Smooth muscle cell (in vitro differentiated cells): ENCODE results near the gene RGS1. TPM values are rescaled to one million over a fixed set of nuclear protein-coding genes. Genes with fewer than 3 reads are reported as not detected.

Experiments used
- DNase-seq: peaks from one replicate; lab custom pipeline; 2025; ENCODE audit not compliant: unreplicated experiment; lab: John Stamatoyannopoulos, UW
- H2AFZ ChIP-seq: fragments of 200-600 bp; sonication (generic); 2 replicates; pipeline ENCODE4 v1.6.0; 2016; ENCODE audit warnings: antibody characterized with exemption, low read depth, mild to moderate bottlenecking
- H3F3A ChIP-seq: fragments of 200-600 bp; sonication (generic); 2 replicates; pipeline ENCODE4 v1.6.0; 2017; ENCODE audit warnings: antibody characterized with exemption, low read depth
- H3K27ac ChIP-seq: fragments of 200-600 bp; sonication (generic); 2 replicates; pipeline ENCODE4 v1.5.1; 2016; ENCODE audit warnings: low read depth, mild to moderate bottlenecking
- H3K27me3 ChIP-seq: fragments of 200-600 bp; sonication (generic); 2 replicates; pipeline ENCODE4 v1.6.1; 2016; ENCODE audit warnings: low read depth, mild to moderate bottlenecking
- H3K36me3 ChIP-seq: fragments of 200-600 bp; sonication (generic); 2 replicates; pipeline ENCODE4 v1.5.1; 2016; ENCODE audit warnings: low read depth
- H3K4me1 ChIP-seq: fragments of 200-600 bp; sonication (generic); 2 replicates; pipeline ENCODE4 v1.5.1; 2016; ENCODE audit warnings: low read depth
- H3K4me2 ChIP-seq: fragments of 200-600 bp; sonication (generic); 2 replicates; pipeline ENCODE4 v1.6.0; 2016; ENCODE audit warnings: mild to moderate bottlenecking
- H3K4me3 ChIP-seq: fragments of 200-600 bp; sonication (generic); 2 replicates; pipeline ENCODE4 v1.5.1; 2016; ENCODE audit warnings: mild to moderate bottlenecking
- H3K79me2 ChIP-seq: fragments of 200-600 bp; sonication (generic); 2 replicates; pipeline ENCODE4 v1.6.0; 2016; ENCODE audit warnings: low read depth, mild to moderate bottlenecking
- H3K9ac ChIP-seq: fragments of 200-600 bp; sonication (generic); 2 replicates; pipeline ENCODE4 v1.6.0; 2016; ENCODE audit warnings: low read depth
- H3K9me3 ChIP-seq: fragments of 200-600 bp; sonication (generic); replicated peaks from 2 replicates; pipeline ENCODE4 v1.5.1; 2016; ENCODE audit warnings: low read depth
- H4K20me1 ChIP-seq: fragments of 200-600 bp; sonication (generic); 2 replicates; pipeline ENCODE4 v1.6.0; 2016; ENCODE audit warnings: low read depth
- CTCF ChIP-seq: fragments of 200-600 bp; sonication (generic); IDR thresholded peaks from 2 replicates; pipeline ENCODE4 v1.5.1; 2017; ENCODE audit warnings: borderline replicate concordance, mild to moderate bottlenecking, antibody characterized with exemption; ENCODE audit not compliant: insufficient read depth, poor library complexity, severe bottlenecking
- WGBS: methylation state at CpG from one replicate; pipeline ENCODE4 v1.1.7; 2016; ENCODE audit warnings: low lambda C conversion rate; 5-methylcytosine and 5-hydroxymethylcytosine counted together
- polyA plus RNA-seq: library from polyadenylated mRNA; unstranded; fragments of >200 nt; fragmentation: Nextera tagmentation; extraction: Ambion mirVana; gene quantifications from 2 replicates; pipeline ENCODE4 v1.2.1, GENCODE V29; 2016
- total RNA-seq: library from RNA; depleted of rRNA; stranded (reverse); fragments of >200 nt; gene quantifications from 2 replicates; pipeline ENCODE4 v1.2.3, GENCODE V29; 2014

The RGS1 gene
- 224 and 333 TPM in 2 replicates for total RNA-seq
- 88.7 and 119 TPM in 2 replicates for polyA plus RNA-seq

- H3K36me3 ChIP-seq, result no peaks in the 10 kb centered on the region
- H2AFZ ChIP-seq, result no peak within 1 kb of the TSS
- H3K4me1 ChIP-seq, result peaks cover 29% of the 10 kb centered on the region
- WGBS, result 21% methylated on average over 7 of the region's 7 CpGs
- no peaks in the 10 kb centered on the region for H4K20me1 ChIP-seq
- H3K27ac ChIP-seq, result peak within 1 kb of the TSS; percentile 84
- peak within 1 kb of the TSS; percentile 42 for H3K4me3 ChIP-seq
- no peaks in the 10 kb centered on the region for H3K9me3 ChIP-seq
- DNase-seq, result no peak
- TF ChIP-seq CTCF, result no peak
- peak within 1 kb of the TSS; percentile 81 for H3K4me2 ChIP-seq
- H3F3A ChIP-seq, result peaks cover 4% of the 10 kb centered on the region
- H3K27me3 ChIP-seq, result no peaks in the 10 kb centered on the region
- H3K9ac ChIP-seq, result peak within 1 kb of the TSS; percentile 84
- H3K79me2 ChIP-seq, result peaks cover 24% of the 10 kb centered on the region
Measured at GRCh38 chr1:192575499-192576189, at the start of gene RGS1. Gene RGS1, plus strand, starts transcription at chr1:192575773. Its CDS starts 20 bp downstream, at chr1:192575793.

GRCh38 chr1:192527111-192527795 is 48.3 kb upstream of the RGS1 start:
- H3K4me2 ChIP-seq, result no peak overlapping the region
- peaks cover 27% of the 10 kb centered on the region for H3K4me1 ChIP-seq
- no peaks in the 10 kb centered on the region for H3K27me3 ChIP-seq
- no peak for TF ChIP-seq CTCF
- H3K9me3 ChIP-seq, result no peaks in the 10 kb centered on the region
- no peak for DNase-seq
- 98% methylated on average over 5 of the region's 5 CpGs for WGBS
- H3K9ac ChIP-seq, result no peak overlapping the region
- no peaks in the 10 kb centered on the region for H4K20me1 ChIP-seq
- no peaks in the 10 kb centered on the region for H3K79me2 ChIP-seq
- H3K4me3 ChIP-seq, result no peak overlapping the region
- H3F3A ChIP-seq, result peaks cover 20% of the 10 kb centered on the region
- no peak overlapping the region for H2AFZ ChIP-seq
- H3K27ac ChIP-seq, result peak overlapping the region; percentile 96
- H3K36me3 ChIP-seq, result no peaks in the 10 kb centered on the region

GRCh38 chr1:192527950-192528349 is 47.6 kb upstream of the RGS1 start:
- no peak for TF ChIP-seq CTCF
- no peak overlapping the region for H2AFZ ChIP-seq
- H3K27ac ChIP-seq, result peak overlapping the region; percentile 96
- peaks cover 20% of the 10 kb centered on the region for H3F3A ChIP-seq
- no peak overlapping the region for H3K9ac ChIP-seq
- H3K9me3 ChIP-seq, result no peaks in the 10 kb centered on the region
- H3K27me3 ChIP-seq, result no peaks in the 10 kb centered on the region
- no peak overlapping the region for H3K4me3 ChIP-seq
- H4K20me1 ChIP-seq, result no peaks in the 10 kb centered on the region
- peaks cover 27% of the 10 kb centered on the region for H3K4me1 ChIP-seq
- H3K36me3 ChIP-seq, result no peaks in the 10 kb centered on the region
- no peaks in the 10 kb centered on the region for H3K79me2 ChIP-seq
- no peak for DNase-seq
- no peak overlapping the region for H3K4me2 ChIP-seq
